SKM-1 (cell line): ENCODE data around the gene RFWD3.

ENCODE experiments used
- DNase-seq: peaks from one replicate; lab custom pipeline; 2025; ENCODE audit not compliant: unreplicated experiment; lab: John Stamatoyannopoulos, UW

The RFWD3 gene

GRCh38 chr16:74583926-74584666 is 82.6 kb downstream of the RFWD3 start:
- no peak for DNase-seq

GRCh38 chr16:74582970-74583369 is 83.7 kb downstream of the RFWD3 start:
- DNase-seq: no peak

- DNase-seq: no peak
Measured at GRCh38 chr16:74580833-74581232, 85.8 kb downstream of the RFWD3 start.

- no peak for DNase-seq
Measured at GRCh38 chr16:74578838-74579237, 87.8 kb downstream of the RFWD3 start.

DNA sequence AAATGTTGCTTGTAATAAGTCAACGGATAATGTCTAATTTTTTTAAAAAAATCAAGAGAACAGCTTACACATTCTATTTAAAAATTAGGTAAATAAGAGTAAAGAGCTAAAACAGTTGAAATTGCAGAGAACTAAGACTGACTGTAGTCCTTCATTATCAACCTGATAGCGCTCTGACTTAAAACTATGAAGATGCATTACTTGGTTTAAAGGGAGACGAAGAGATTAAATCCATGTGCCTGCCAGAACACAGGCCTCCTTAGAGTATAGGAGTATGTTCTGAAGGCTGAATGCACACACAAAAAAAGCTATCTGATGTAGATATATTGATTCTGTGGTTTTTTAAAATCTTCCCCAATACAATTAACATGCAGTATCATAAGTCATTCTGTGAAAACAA is 88.2 kb downstream of the RFWD3 start:
- no peak for DNase-seq

DNA sequence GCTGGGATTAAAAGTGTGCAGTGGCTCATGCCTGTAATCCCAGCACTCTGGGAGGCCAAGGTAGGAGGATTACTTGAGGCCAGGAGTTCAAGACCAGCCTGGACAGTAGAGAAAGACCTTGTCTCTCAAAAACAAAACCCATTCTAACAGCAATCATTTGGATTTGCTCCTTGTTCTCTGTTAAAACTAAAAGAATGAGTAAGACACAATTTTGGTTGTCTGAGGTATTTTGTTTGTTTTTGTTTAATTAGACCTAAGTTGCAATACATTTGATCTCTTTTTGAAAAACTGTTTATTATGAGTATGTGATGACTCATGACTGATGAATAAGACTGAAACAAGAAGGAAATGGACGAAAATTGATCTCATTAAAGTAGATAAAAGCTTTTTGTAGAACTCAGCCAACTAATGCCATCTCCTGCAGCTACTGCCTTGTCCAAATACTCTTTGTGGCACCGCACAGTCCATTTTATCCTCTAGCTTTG is 88.8 kb downstream of the RFWD3 start:
- no peak for DNase-seq

DNA sequence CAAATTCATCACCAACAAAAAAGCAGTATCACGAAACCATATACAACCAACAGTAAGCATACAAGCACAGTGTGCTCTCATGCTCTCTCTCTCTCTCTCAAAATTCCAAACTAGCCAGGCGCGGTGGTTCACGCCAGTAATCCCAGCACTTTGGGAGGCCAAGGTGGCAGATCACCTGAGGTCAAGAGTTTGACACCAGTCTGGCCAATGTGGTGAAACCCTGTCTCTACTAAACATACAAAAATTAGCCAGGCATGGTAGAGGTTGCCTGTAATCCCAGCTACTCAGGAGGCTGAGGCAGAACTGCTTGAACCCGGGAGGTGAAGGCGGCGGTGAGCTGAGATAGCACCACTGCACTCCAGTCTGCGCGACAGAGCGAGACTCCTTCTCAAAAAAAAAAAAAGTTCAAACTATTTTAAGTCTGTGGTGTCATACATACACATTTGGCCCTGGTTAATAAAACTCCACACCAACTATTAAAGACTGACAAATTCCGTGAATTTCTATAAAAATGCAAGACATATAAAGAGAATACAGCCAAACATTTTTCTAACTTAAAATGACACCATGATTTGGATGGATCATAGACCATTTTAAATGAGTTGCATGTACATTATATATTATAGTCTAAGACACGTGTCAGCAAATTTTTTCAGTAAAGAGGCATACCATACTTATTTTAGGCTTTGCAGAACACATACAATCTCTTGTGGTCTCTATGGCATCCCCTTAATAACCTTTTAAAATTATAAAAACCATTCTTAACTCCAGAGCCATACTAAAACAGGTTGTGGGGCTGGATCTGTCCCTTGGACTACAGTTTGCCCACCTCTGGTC is 90.7 kb downstream of the RFWD3 start:
- DNase-seq: no peak

- DNase-seq: no peak
Measured at GRCh38 chr16:74575175-74575806, 91.4 kb downstream of the RFWD3 start.

DNA sequence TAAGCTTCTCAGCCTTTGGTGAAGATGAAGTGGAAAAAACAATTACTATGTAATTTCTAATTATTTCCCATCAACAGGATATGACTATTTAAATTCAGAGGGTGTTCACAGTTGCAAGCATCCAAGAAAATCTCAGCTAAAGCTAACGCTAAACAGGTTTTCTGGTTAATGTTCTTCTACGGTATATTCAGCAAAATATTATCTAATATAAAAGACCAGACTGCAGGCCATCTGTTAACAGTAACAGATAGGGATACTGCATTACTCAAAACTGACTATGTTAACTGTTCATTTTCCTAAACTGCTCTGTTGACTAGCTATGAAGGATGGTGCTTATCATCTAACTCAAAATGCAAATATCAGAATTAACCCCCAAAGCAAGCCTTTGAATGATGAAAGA is 92.5 kb downstream of the RFWD3 start:
- DNase-seq: no peak

- no peak for DNase-seq
Measured at GRCh38 chr16:74573622-74574021, 93.1 kb downstream of the RFWD3 start.
